ENCODE measurements around the gene C2orf74.

The C2orf74 gene

GRCh38 chr2:61167579-61167978 is 5.6 kb downstream of the C2orf74 start:
- DNase-seq (ENCODE audit: low read depth), result no peak
- TF ChIP-seq, protein P1, sequence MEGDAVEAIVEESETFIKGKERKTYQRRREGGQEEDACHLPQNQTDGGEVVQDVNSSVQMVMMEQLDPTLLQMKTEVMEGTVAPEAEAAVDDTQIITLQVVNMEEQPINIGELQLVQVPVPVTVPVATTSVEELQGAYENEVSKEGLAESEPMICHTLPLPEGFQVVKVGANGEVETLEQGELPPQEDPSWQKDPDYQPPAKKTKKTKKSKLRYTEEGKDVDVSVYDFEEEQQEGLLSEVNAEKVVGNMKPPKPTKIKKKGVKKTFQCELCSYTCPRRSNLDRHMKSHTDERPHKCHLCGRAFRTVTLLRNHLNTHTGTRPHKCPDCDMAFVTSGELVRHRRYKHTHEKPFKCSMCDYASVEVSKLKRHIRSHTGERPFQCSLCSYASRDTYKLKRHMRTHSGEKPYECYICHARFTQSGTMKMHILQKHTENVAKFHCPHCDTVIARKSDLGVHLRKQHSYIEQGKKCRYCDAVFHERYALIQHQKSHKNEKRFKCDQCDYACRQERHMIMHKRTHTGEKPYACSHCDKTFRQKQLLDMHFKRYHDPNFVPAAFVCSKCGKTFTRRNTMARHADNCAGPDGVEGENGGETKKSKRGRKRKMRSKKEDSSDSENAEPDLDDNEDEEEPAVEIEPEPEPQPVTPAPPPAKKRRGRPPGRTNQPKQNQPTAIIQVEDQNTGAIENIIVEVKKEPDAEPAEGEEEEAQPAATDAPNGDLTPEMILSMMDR (IDR thresholded peaks at IDR 0.05; ENCODE audit: control insufficient read depth, extremely low read depth, insufficient read depth), result no peak
- H3K4me3 ChIP-seq (ENCODE audit: low read depth, low read length), result no peak overlapping the region

DNA sequence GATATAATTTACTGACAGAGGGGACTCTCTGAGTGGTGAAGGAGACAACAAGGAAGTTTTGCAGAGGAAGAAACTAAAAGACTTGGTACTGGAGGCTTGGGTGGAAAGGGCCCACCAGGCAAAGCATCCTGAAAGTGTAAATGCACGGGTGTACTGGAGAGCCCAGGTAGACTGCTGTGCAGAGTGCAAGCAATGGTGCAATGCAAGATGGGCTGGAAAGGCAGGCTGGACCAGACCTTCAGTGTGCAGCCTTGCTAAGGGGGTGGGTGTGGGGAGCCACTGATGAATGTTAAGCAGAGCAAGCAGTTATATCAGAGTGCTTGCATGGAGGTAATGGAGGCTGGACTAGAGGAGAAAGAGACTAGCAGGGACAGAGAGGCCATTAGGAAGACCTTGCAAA is 10.7 kb downstream of the C2orf74 start:
- DNase-seq (ENCODE audit: low read depth), result no peak
- H3K4me3 ChIP-seq (ENCODE audit: low read depth, low read length), result no peak overlapping the region
- TF ChIP-seq, protein P1 (IDR thresholded peaks at IDR 0.05; ENCODE audit: control insufficient read depth, extremely low read depth, insufficient read depth), result no peak

- TF ChIP-seq, protein P1 (IDR thresholded peaks at IDR 0.05; ENCODE audit: control insufficient read depth, extremely low read depth, insufficient read depth), result no peak
- DNase-seq (ENCODE audit: low read depth), result no peak
- no peak overlapping the region for H3K4me3 ChIP-seq (ENCODE audit: low read depth, low read length)
Measured at GRCh38 chr2:61173116-61173515, 11.1 kb downstream of the C2orf74 start.

- TF ChIP-seq, protein P1 (IDR thresholded peaks at IDR 0.05; ENCODE audit: control insufficient read depth, extremely low read depth, insufficient read depth), result no peak
- DNase-seq (ENCODE audit: low read depth), result no peak
- no peak overlapping the region for H3K4me3 ChIP-seq (ENCODE audit: low read depth, low read length)
Measured at GRCh38 chr2:61175036-61175435, 13.0 kb downstream of the C2orf74 start.

DNA sequence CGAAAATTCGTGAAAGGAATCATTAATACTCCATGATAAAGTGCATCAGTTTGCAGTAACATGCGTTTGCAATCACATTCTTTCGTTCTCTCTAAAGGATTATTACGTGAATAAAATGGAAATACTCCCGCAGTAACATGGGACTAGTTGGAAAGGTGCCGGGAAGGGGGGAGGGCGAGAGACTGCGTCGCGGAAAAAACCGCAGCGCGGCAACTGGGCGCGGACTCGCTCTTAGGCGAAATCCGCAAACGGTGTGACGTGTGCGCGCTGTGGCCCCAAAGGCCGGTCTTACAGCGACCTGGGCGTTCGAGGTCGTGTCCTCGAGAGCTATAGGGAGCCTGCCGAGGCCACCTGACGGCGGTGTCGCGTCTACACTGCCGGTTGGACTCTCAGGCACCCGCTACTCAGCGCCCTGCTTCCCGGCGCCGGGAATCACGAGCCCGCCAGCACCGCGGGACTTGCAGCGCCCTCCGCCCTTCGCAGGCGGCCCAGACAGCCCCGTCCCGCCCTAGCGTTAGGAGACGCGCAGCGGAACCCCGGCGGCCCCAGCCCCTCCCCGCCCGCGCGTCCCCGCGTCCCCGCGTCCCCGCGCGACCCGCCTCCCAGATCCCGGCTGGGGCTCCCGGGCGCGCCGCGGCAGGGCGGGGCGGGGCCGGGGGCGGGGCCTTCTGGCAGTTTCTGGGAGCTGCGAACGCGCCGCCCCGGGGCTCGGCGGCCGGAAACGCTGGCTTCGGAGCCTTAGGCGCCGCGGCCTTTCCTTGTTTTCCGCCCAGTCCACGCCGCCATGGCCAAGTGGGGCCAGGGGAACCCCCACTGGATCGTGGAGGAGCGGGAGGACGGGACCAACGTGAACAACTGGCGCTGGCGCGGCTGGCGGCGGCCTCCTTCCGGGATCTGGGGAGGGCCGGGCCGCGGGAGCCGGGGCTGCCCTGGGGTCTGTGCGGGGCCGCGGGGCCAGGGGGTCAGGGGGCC is 15.1 kb downstream of the C2orf74 start:
- TF ChIP-seq, protein P1 (IDR thresholded peaks at IDR 0.05; ENCODE audit: control insufficient read depth, extremely low read depth, insufficient read depth), result no peak
- H3K4me3 ChIP-seq (ENCODE audit: low read depth, low read length), result peak overlapping the region; percentile 61
- peak; percentile 49 for DNase-seq (ENCODE audit: low read depth)

DNA sequence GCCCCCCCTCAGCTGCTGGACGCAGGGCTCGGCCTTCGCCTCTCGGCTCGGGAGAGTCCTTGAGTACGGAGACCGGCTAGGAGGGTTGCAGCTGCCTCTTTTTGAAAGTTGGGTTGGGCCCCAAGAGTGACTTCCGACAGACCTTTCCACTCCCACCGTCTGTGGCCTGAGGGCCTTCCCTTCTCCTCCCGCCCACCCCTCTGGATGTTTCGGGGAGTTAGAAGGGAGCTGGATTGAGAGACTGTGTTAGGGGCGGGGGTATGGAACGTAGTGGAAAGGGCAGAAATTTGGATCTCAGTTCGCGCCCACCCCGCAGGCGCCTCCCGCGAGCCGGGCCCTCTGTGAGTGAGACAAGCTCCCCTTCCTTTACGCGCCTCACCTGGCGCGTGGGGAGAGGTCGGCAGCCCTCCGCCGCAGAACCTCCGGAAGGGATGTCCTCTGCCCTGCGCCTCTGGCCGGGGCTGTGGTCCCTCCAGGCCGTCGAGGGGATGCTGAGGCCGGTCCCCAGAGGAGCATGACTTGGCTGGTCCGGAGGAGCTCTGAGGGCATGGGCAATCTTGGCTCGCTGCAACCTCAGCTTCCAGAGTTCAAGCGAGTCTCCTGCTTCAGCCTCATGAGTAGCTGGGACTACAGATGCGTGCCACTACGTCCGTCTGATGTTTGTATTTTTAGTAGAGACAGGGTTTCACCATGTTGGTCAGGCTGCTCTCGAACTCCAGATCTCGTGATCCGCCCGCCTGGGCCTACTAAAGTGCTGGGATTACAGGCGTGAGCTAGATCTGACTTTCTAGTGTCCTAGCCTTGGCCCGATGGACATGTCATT is 15.9 kb downstream of the C2orf74 start:
- DNase-seq (ENCODE audit: low read depth), result no peak
- H3K4me3 ChIP-seq (ENCODE audit: low read depth, low read length), result peak overlapping the region; percentile 61
- TF ChIP-seq, protein P1 (IDR thresholded peaks at IDR 0.05; ENCODE audit: control insufficient read depth, extremely low read depth, insufficient read depth), result no peak
